Naive thymus-derived CD4-positive, alpha-beta T cell (primary cell): Measurements from ENCODE around the gene TUBA4A. TPM values are rescaled to one million over a fixed set of nuclear protein-coding genes. Genes with fewer than 3 reads are reported as not detected.
"Not testable (repeated sequence)": the region's sequence is repeated elsewhere in the genome, so short reads cannot be mapped to it uniquely, and the experiment has no call there.

Experiments used
- ATAC-seq: fragments of 150-1000 bp; cut with Tn5 transposase; 2 replicates; pipeline ENCODE4 v1.10.0; 2021; ENCODE audit warnings: mild to moderate bottlenecking, moderate library complexity
- CTCF ChIA-PET: fragments of 350-600 bp; sonication (Branson Sonifier 250); formaldehyde crosslinking; loops from one replicate; lab custom pipeline; 2021; ENCODE audit warnings: antibody characterized with exemption; lab: Charles Lee
- POLR2A ChIA-PET: fragments of 350-600 bp; sonication (Branson Sonifier 250); formaldehyde crosslinking; loops from one replicate; lab custom pipeline; 2021; ENCODE audit warnings: antibody characterized with exemption, inconsistent platforms; lab: Charles Lee
- DNase-seq, 9 donors: peaks; one replicate each; pipeline versions ENCODE4 v3.0.0 to v3.0.0-alpha.2; 2020 to 2022; ENCODE audit warnings: mixed read lengths in 1 of 9
- H3K27ac ChIP-seq: one replicate; pipeline ENCODE4 v1.7.0; 2013; ENCODE audit warnings: mild to moderate bottlenecking, low read depth, low read length, moderate library complexity
- H3K27me3 ChIP-seq, 2 donors: one replicate each; pipeline ENCODE4 v1.7.0; 2013; ENCODE audit warnings: low read length in 2 of 2, mild to moderate bottlenecking in 2 of 2, moderate library complexity in 2 of 2; ENCODE audit not compliant: control insufficient read depth in 2 of 2, insufficient read depth in 2 of 2
- H3K36me3 ChIP-seq, 3 experiments: 1 replicate in 2 of 3; 2 replicates in 1 of 3; pipeline ENCODE4 v1.7.0; 2013; ENCODE audit warnings: low read length in 3 of 3, mild to moderate bottlenecking in 3 of 3, moderate library complexity in 1 of 3; ENCODE audit not compliant: insufficient read depth in 3 of 3, control insufficient read depth in 2 of 3
- H3K4me1 ChIP-seq, 2 donors: one replicate each; pipeline ENCODE4 v1.7.0; 2013; ENCODE audit warnings: low read length in 2 of 2, mild to moderate bottlenecking in 2 of 2, moderate library complexity in 1 of 2; ENCODE audit not compliant: control insufficient read depth in 2 of 2, insufficient read depth in 2 of 2
- H3K4me3 ChIP-seq: 2 replicates; pipeline ENCODE4 v1.7.0; 2013; ENCODE audit warnings: mild to moderate bottlenecking, low read length
- H3K9me3 ChIP-seq, 3 experiments: 1 replicate in 2 of 3; 2 replicates in 1 of 3; pipeline ENCODE4 v1.7.0; 2013; ENCODE audit warnings: low read length in 3 of 3; ENCODE audit not compliant: control insufficient read depth in 2 of 3
- H3K27ac Mint-ChIP-seq, 9 donors: one replicate each; pipeline ENCODE4 v1.8.0; 2020 to 2022; ENCODE audit warnings: mixed read lengths in 9 of 9, mild to moderate bottlenecking in 8 of 9, moderate library complexity in 5 of 9, inconsistent platforms in 2 of 9
- H3K27me3 Mint-ChIP-seq, 5 donors: one replicate each; pipeline ENCODE4 v1.8.0; 2021 to 2022; ENCODE audit warnings: mixed read lengths in 5 of 5, mild to moderate bottlenecking in 1 of 5
- H3K36me3 Mint-ChIP-seq, 5 donors: one replicate each; pipeline ENCODE4 v1.8.0; 2020 to 2022; ENCODE audit warnings: mixed read lengths in 5 of 5, mild to moderate bottlenecking in 3 of 5, inconsistent platforms in 1 of 5
- H3K4me1 Mint-ChIP-seq, 7 donors: one replicate each; pipeline ENCODE4 v1.8.0; 2020 to 2022; ENCODE audit warnings: mixed read lengths in 7 of 7, mild to moderate bottlenecking in 3 of 7, inconsistent platforms in 1 of 7
- H3K4me3 Mint-ChIP-seq, 10 donors: one replicate each; pipeline ENCODE4 v1.8.0; 2020 to 2022; ENCODE audit warnings: mild to moderate bottlenecking in 10 of 10, mixed read lengths in 10 of 10, moderate library complexity in 6 of 10, inconsistent platforms in 2 of 10
- H3K9me3 Mint-ChIP-seq, 11 donors: one replicate each; pipeline ENCODE4 v1.8.0; 2020 to 2022; ENCODE audit warnings: mixed read lengths in 11 of 11, mild to moderate bottlenecking in 4 of 11, inconsistent platforms in 1 of 11, moderate library complexity in 1 of 11
- intact Hi-C, 2 donors: fragments of 100-400 bp; cut with micrococcal nuclease; formaldehyde crosslinking; loops; one replicate each; pipeline ENCODE4 v1.15.1; 2023
- polyA plus RNA-seq, 2 donors: library from polyadenylated mRNA; unstranded; fragments of 300-500 nt; fragmentation: Illumina TruSeq; gene quantifications; one replicate each; pipeline ENCODE4 v1.2.3, GENCODE V29; 2021
- total RNA-seq, 6 experiments: library from RNA in 5 of 6; stranded (reverse) in 5 of 6; gene quantifications; 1 replicate in 5 of 6; 2 replicates in 1 of 6; pipeline ENCODE4 v1.2.3 and lab custom pipeline; 2021 to 2026

TUBA4A gene
- total and polyA plus RNA-seq, 7 experiments from 2014 or later: 82.9 to 336 (median 183) TPM

DNA sequence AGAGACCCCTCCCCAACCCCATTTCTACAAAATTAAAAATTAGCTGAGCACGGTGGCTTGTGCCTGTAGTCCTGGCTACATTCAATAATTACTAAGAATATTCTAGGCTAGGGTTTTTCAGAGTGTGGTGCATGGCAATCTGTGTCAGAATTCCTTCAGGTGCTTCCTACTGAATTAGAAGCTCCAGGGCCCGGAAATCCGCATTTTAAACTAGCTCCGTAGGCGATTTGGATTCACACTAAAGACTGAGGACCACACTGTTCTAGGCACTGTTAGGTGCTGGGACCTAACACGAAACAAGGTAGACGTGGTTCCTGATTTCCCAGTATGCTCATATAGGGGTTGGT is 47.8 kb downstream of the TUBA4A start:
- no peaks in the 10 kb centered on the region for H3K27me3 ChIP-seq
- H3K9me3 ChIP-seq: no peaks in the 10 kb centered on the region
- ATAC-seq (no peak), DNase-seq (no peak)
- peak overlapping the region; percentile 98 for H3K4me3 ChIP-seq
- peaks cover 15 to 23% of the 10 kb centered on the region in 2 donors for H3K4me1 ChIP-seq
- peaks cover 0 to 16% (median 0%) of the 10 kb centered on the region in 5 donors for H3K36me3 Mint-ChIP-seq
- H3K36me3 ChIP-seq: peaks cover 9 to 19% (median 11%) of the 10 kb centered on the region in 3 experiments
- intact Hi-C loops: loop anchor here (1.0 to 5.0 kb wide), 19 partner anchors 12 to 547 kb away; partner anchors contain the start of genes ANKZF1 (in 2 of the 2), ATG9A (in 2 of the 2), DNAJB2 (in 2 of the 2) and GLB1L (in 2 of the 2)
- peak overlapping the region; percentile 77 to 98 (median 94) for H3K4me3 Mint-ChIP-seq
- CTCF ChIA-PET: interaction anchor here (0.6 to 4.8 kb wide), 10 partner anchors 10 to 89 kb away, joined by 3 to 54 read pairs (median 4); partner anchors contain the start of gene CNPPD1
- POLR2A ChIA-PET: interaction anchor here (0.8 to 17.4 kb wide), 21 partner anchors 9 to 809 kb away, joined by 3 to 343 read pairs (median 6); partner anchors contain the start of genes ABCB6, ANKZF1, ATG9A and CNPPD1
- peak overlapping the region; percentile 92 for H3K27ac ChIP-seq
- peak overlapping the region; percentile 96 to 99 (median 97) for H3K27ac Mint-ChIP-seq
- peaks cover 10 to 43% (median 37%) of the 10 kb centered on the region in 7 donors for H3K4me1 Mint-ChIP-seq
- H3K9me3 Mint-ChIP-seq: peaks cover 0 to 5% (median 0%) of the 10 kb centered on the region in 11 donors
- H3K27me3 Mint-ChIP-seq: no peaks in the 10 kb centered on the region

DNA sequence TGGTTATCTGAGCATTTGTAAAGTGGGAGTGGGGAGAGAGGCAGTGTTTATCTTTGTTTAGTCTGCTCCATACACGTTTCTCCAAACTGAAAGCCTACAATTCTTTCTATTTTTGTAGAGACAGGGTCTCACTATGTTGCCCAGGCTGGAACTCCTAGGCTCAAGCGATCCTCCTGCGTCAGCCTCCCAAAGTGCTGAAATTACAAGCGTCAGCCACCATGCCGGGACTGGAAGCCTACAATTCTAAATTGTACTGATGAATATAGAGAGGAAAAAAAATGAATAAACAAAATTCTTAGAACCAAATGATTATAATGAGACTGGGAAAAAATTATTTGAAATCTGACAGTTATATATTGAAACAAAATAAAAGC is 48.6 kb downstream of the TUBA4A start:
- intact Hi-C loops: loop anchor here (5.0 kb wide), 3 partner anchors 292 to 392 kb away; partner anchors contain the start of genes CHPF (in 1 of the 2), GMPPA (in 1 of the 2), STK11IP (in 1 of the 2) and TMEM198 (in 1 of the 2)

DNA sequence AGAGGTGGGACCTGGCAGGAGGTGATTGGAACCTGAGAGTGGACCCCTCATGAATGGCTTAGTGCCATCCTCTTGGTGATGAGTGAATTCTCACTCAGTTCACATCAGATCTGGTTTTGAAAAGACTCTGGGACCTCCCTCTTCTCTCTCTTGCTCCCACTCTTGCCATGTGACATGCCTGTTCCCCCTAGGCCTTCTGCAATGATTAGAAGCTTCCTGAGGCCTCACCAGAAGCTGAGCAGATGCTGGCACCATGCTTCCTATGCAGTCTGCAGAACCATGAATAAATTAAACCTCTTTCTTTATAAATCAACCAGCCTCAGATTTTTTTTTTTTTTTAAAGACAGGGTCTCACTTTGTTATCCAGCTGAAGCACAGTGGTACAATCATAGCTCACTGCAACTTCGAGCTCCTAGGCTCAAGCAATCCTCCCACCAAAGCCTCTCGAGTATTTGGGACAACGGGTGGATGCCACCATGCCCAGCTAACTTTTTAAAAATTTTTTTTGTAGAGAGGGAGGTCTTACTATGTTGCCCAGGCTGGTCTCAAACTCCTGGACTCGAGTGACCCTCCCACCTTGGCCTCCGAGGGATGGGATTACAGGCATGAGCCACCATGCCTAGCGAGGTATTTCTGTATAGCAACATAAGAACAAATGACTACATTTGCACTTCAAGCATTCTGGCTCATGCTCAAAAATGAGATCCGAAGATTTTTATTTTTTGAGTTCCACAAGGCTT is 49.1 kb downstream of the TUBA4A start:
- Histone ChIP-seq H3K9me3 (no peaks in the 10 kb centered on the region), H3K4me1 (peaks cover 17 to 19% of the 10 kb centered on the region in 2 donors), H3K27ac (no peak overlapping the region), H3K4me3 (no peak overlapping the region), H3K36me3 (peaks cover 9 to 19% (median 11%) of the 10 kb centered on the region in 3 experiments), H3K27me3 (no peaks in the 10 kb centered on the region)
- CTCF ChIA-PET: interaction anchor here (1.0 to 2.5 kb wide), 2 partner anchors 34 to 46 kb away, joined by 3 to 9 read pairs; no protein-coding TSS in a partner anchor
- peak overlapping the region in 6 of 9 donors; percentile 26 to 96 (median 56) for H3K27ac Mint-ChIP-seq
- peaks cover 10 to 40% (median 36%) of the 10 kb centered on the region in 7 donors for H3K4me1 Mint-ChIP-seq
- intact Hi-C loops: loop anchor here (5.0 kb wide), 3 partner anchors 293 to 393 kb away; partner anchors contain the start of genes CHPF (in 1 of the 2), GMPPA (in 1 of the 2), STK11IP (in 1 of the 2) and TMEM198 (in 1 of the 2)
- H3K36me3 Mint-ChIP-seq: peaks cover 0 to 16% (median 0%) of the 10 kb centered on the region in 5 donors
- POLR2A ChIA-PET: interaction anchor here (0.7 to 17.4 kb wide), 7 partner anchors 19 to 93 kb away, joined by 3 to 343 read pairs (median 5); partner anchors contain the start of genes CNPPD1, DNAJB2 and SLC23A3
- no peak for ATAC-seq
- H3K27me3 Mint-ChIP-seq: peaks cover 0 to 2% (median under 1%) of the 10 kb centered on the region in 5 donors
- peak overlapping the region in 2 of 10 donors; percentile 51 to 92 for H3K4me3 Mint-ChIP-seq
- H3K9me3 Mint-ChIP-seq: peaks cover 0 to 5% (median 0%) of the 10 kb centered on the region in 11 donors
- DNase-seq: peak in 1 of 9 donors; percentile 16

More for the DNA sequence above, 48.6 kb downstream of the TUBA4A start:
- Histone ChIP-seq H3K27ac (no peak overlapping the region), H3K4me3 (no peak overlapping the region), H3K9me3 (no peaks in the 10 kb centered on the region), H3K4me1 (peaks cover 13 to 19% of the 10 kb centered on the region in 2 donors), H3K27me3 (no peaks in the 10 kb centered on the region), H3K36me3 (peaks cover 9 to 19% (median 11%) of the 10 kb centered on the region in 3 experiments)
- Mint-ChIP-seq H3K9me3 (peaks cover 0 to 5% (median 0%) of the 10 kb centered on the region in 11 donors), H3K4me1 (peaks cover 9 to 43% (median 37%) of the 10 kb centered on the region in 7 donors), H3K4me3 (peak overlapping the region in 6 of 10 donors; percentile 26 to 98 (median 36)), H3K27ac (peak overlapping the region in 8 of 9 donors; percentile 21 to 99 (median 77)), H3K36me3 (peaks cover 0 to 16% (median 0%) of the 10 kb centered on the region in 5 donors), H3K27me3 (no peaks in the 10 kb centered on the region)
- ChIA-PET POLR2A (interaction anchor here (1.1 to 17.4 kb wide), 7 partner anchors 10 to 90 kb away, joined by 3 to 343 read pairs (median 21); partner anchors contain the start of genes CNPPD1, DNAJB2 and SLC23A3), CTCF (interaction anchor here (1.4 kb wide), 2 partner anchors 23 to 90 kb away, joined by 3 to 4 read pairs; no protein-coding TSS in a partner anchor)
- DNase-seq (peak in 1 of 9 donors; percentile 15), ATAC-seq (no peak)

DNA sequence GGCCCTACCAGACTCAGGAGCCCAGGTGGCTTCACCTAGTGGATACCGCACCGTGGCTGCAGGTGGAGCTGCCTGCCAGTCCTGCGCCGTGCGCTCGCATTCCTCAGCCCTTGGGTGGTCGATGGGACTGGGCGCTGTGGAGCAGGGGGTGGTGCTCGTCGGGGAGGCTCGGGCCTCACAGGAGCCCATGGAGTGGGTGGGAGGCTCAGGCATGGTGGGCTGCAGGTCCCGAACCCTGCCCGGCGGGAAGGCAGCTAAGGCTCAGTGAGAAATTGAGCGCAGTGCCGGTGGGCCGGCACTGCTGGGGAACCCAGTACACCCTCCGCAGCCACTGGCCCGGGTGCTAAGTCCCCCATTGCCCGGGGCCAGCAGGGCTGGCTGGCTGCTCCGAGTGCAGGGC is 52.4 kb downstream of the TUBA4A start:
- intact Hi-C loops, H3K36me3 ChIP-seq, H3K36me3 Mint-ChIP-seq, H3K27ac ChIP-seq, H3K9me3 ChIP-seq, ATAC-seq, H3K9me3 Mint-ChIP-seq, H3K4me3 ChIP-seq, H3K27me3 ChIP-seq, H3K4me3 Mint-ChIP-seq: not testable (repeated sequence)
- peak in 1 of 9 donors; percentile 9 for DNase-seq
- Mint-ChIP-seq H3K27ac (peak overlapping the region in 1 of 9 donors; percentile 37), H3K4me1 (peaks cover 10 to 26% (median 16%) of the 10 kb centered on the region in 7 donors), H3K27me3 (peaks cover 0 to 12% (median 8%) of the 10 kb centered on the region in 5 donors)
- ChIA-PET CTCF (interaction anchor here (1.3 kb wide), 1 partner anchor 80 kb away, joined by 3 read pairs; no protein-coding TSS in a partner anchor), POLR2A (interaction anchor here (2.9 to 17.4 kb wide), 3 partner anchors 10 to 28 kb away, joined by 11 to 343 read pairs (median 21); partner anchors contain the start of genes CNPPD1 and SLC23A3)
- peaks cover 10 to 15% of the 10 kb centered on the region in 2 donors for H3K4me1 ChIP-seq

DNA sequence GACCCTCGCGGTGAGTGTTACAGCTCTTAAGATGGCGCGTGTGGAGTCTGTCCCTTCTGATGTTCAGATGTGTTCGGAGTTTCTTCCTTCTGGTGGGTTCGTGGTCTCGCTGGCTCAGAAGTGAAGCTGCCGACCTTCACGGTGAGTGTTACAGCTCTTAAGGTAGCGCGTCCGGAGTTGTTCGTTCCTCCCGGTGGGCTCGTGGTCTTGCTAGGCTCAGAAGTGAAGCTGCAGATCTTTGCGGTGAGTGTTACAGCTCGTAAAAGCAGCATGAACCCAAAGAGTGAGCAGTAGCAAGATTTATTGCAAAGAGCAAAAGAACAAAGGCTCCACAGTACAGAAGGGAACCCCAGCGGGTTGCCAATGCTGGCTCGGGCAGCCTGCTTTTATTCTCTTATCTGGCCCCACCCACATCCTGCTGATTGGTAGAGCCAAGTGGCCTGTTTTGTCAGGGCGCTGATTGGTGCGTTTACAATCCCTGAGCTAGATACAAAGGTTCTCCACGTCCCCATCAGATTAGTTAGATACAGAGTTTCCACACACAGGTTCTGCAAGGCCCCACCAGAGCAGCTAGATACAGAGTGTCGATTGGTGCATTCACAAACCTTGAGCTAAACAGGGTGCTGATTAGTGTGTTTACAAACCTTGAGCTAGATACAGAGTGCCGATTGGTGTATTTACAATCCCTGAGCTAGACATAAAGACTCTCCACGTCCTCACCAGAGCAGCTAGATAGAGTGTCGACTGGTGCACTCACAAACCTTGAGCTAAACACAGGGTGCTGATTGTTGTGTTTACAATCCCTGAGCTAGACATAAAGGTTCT is 53.0 kb downstream of the TUBA4A start:
- H3K36me3 ChIP-seq, H3K4me1 ChIP-seq, H3K36me3 Mint-ChIP-seq, ATAC-seq, intact Hi-C loops, H3K27me3 ChIP-seq, H3K9me3 Mint-ChIP-seq, H3K9me3 ChIP-seq: not testable (repeated sequence)
- H3K27ac ChIP-seq: peak overlapping the region; percentile 14
- Mint-ChIP-seq H3K27me3 (peaks cover 0 to 12% (median 8%) of the 10 kb centered on the region in 5 donors), H3K4me1 (peaks cover 6 to 22% (median 12%) of the 10 kb centered on the region in 7 donors), H3K4me3 (peak overlapping the region; percentile 53 to 91 (median 82)), H3K27ac (peak overlapping the region; percentile 56 to 94 (median 80))
- CTCF ChIA-PET: interaction anchor here (1.3 kb wide), 1 partner anchor 80 kb away, joined by 3 read pairs; no protein-coding TSS in a partner anchor
- H3K4me3 ChIP-seq: peak overlapping the region; percentile 41
- peak in 6 of 9 donors; percentile 21 to 46 (median 32) for DNase-seq
- POLR2A ChIA-PET: interaction anchor here (0.6 to 17.4 kb wide), 6 partner anchors 11 to 54 kb away, joined by 3 to 343 read pairs (median 8); partner anchors contain the start of genes CNPPD1 and SLC23A3
